ENCODE results near the gene RNF144B.

DNA sequence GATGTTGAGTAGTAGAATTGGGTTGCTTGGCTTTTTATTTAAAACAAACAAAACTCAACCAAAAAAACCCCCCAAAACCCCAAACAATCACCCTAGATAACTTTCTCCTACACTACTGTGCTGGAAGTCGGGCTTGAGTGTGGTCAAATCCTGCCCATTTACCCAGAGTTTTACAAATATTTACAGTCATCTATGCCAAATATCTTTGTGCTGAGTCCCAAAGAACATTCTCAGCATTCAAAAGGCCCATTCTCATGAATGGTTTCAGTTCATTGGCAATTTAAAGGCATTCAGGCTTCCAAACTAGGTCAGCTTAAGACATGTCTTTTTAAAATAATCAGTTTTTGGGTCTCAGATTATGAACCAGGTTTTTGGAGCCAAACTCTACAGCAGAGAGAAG is 1.8 kb downstream of the RNF144B start:
- TF ChIP-seq, protein P1, sequence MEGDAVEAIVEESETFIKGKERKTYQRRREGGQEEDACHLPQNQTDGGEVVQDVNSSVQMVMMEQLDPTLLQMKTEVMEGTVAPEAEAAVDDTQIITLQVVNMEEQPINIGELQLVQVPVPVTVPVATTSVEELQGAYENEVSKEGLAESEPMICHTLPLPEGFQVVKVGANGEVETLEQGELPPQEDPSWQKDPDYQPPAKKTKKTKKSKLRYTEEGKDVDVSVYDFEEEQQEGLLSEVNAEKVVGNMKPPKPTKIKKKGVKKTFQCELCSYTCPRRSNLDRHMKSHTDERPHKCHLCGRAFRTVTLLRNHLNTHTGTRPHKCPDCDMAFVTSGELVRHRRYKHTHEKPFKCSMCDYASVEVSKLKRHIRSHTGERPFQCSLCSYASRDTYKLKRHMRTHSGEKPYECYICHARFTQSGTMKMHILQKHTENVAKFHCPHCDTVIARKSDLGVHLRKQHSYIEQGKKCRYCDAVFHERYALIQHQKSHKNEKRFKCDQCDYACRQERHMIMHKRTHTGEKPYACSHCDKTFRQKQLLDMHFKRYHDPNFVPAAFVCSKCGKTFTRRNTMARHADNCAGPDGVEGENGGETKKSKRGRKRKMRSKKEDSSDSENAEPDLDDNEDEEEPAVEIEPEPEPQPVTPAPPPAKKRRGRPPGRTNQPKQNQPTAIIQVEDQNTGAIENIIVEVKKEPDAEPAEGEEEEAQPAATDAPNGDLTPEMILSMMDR (conservative IDR thresholded peaks at IDR 0.05 in 1 of 2, IDR thresholded peaks at IDR 0.05 in 1 of 2; ENCODE audit: low read depth in 1 of 2, low read length in 2 of 2), result no peak
- TF ChIP-seq EZH2 (IDR thresholded peaks at IDR 0.05; ENCODE audit: low read length, missing control alignments), result no peak

All from fibroblast of lung (primary cell).